Stimulated activated naive B cell treated with anti-CD40 and anti-IgM and Interleukin-4, amounts not matched to agents 10 μg/mL and 1 μg/mL and 100 μg/mL, for 72 hours (primary cell): ENCODE measurements around the gene ATP8B1.

Experiments
- ATAC-seq, 2 donors: fragments of 150-1000 bp; cut with Tn5 transposase; replicated peaks; 2 replicates each; pipeline ENCODE4 v1.10.0; 2021; ENCODE audit warnings: moderate library complexity in 1 of 2
- DNase-seq: peaks from one replicate; pipeline ENCODE4 v3.0.0; 2021
- H3K27ac Mint-ChIP-seq: one replicate; pipeline ENCODE4 v1.8.0; 2022; ENCODE audit warnings: mild to moderate bottlenecking, mixed read lengths
- H3K27me3 Mint-ChIP-seq, 2 donors: one replicate each; pipeline ENCODE4 v1.8.0; 2022; ENCODE audit warnings: mixed read lengths in 2 of 2
- H3K36me3 Mint-ChIP-seq, 2 donors: one replicate each; pipeline ENCODE4 v1.8.0; 2022; ENCODE audit warnings: mixed read lengths in 2 of 2, mild to moderate bottlenecking in 1 of 2
- H3K4me1 Mint-ChIP-seq, 2 donors: one replicate each; pipeline ENCODE4 v1.8.0; 2022; ENCODE audit warnings: mixed read lengths in 2 of 2, mild to moderate bottlenecking in 1 of 2
- H3K4me3 Mint-ChIP-seq, 2 donors: one replicate each; pipeline ENCODE4 v1.8.0; 2022; ENCODE audit warnings: mild to moderate bottlenecking in 2 of 2, mixed read lengths in 2 of 2, moderate library complexity in 1 of 2
- H3K9me3 Mint-ChIP-seq, 2 donors: one replicate each; pipeline ENCODE4 v1.8.0; 2022; ENCODE audit warnings: mixed read lengths in 2 of 2, mild to moderate bottlenecking in 1 of 2

ATP8B1 gene

GRCh38 chr18:57696271-57696670, 106.8 kb downstream of the ATP8B1 start:
- H3K4me1 Mint-ChIP-seq, result peaks cover 20 to 32% of the 10 kb centered on the region in 2 donors
- ATAC-seq (no peak), DNase-seq (no peak)
- H3K27me3 Mint-ChIP-seq, result no peaks in the 10 kb centered on the region
- no peak overlapping the region for H3K27ac Mint-ChIP-seq
- no peaks in the 10 kb centered on the region for H3K9me3 Mint-ChIP-seq
- H3K4me3 Mint-ChIP-seq, result no peak overlapping the region
- peaks cover 6 to 8% of the 10 kb centered on the region in 2 donors for H3K36me3 Mint-ChIP-seq

- Mint-ChIP-seq H3K9me3 (no peaks in the 10 kb centered on the region), H3K27me3 (no peaks in the 10 kb centered on the region), H3K36me3 (peaks cover 9 to 23% of the 10 kb centered on the region in 2 donors), H3K4me1 (peaks cover 35 to 60% of the 10 kb centered on the region in 2 donors), H3K4me3 (no peak overlapping the region), H3K27ac (no peak overlapping the region)
- no peak for ATAC-seq
- no peak for DNase-seq
These were observed 111.8 kb downstream of the ATP8B1 start for GRCh38 chr18:57691363-57691762.

GRCh38 chr18:57687970-57688369, 115.1 kb downstream of the ATP8B1 start:
- DNase-seq (no peak), ATAC-seq (no peak)
- Mint-ChIP-seq H3K36me3 (peaks cover 7 to 23% of the 10 kb centered on the region in 2 donors), H3K4me3 (no peak overlapping the region), H3K9me3 (no peaks in the 10 kb centered on the region), H3K27ac (peak overlapping the region; percentile 26), H3K4me1 (peaks cover 40 to 74% of the 10 kb centered on the region in 2 donors), H3K27me3 (no peaks in the 10 kb centered on the region)

GRCh38 chr18:57683470-57683869, 119.6 kb downstream of the ATP8B1 start:
- Mint-ChIP-seq H3K27me3 (no peaks in the 10 kb centered on the region), H3K36me3 (peaks cover 10 to 13% of the 10 kb centered on the region in 2 donors), H3K4me3 (no peak overlapping the region), H3K4me1 (peaks cover 35 to 73% of the 10 kb centered on the region in 2 donors), H3K9me3 (peaks cover 0 to 1% of the 10 kb centered on the region in 2 donors), H3K27ac (no peak overlapping the region)
- DNase-seq, result no peak
- no peak for ATAC-seq

- Mint-ChIP-seq H3K27ac (no peak overlapping the region), H3K36me3 (peaks cover 17 to 31% of the 10 kb centered on the region in 2 donors), H3K4me3 (no peak overlapping the region), H3K4me1 (peaks cover 17 to 43% of the 10 kb centered on the region in 2 donors), H3K27me3 (no peaks in the 10 kb centered on the region), H3K9me3 (peaks cover 0 to 1% of the 10 kb centered on the region in 2 donors)
- no peak for DNase-seq
- ATAC-seq, result no peak
These were observed 125.6 kb downstream of the ATP8B1 start for GRCh38 chr18:57677262-57678211.

GRCh38 chr18:57674891-57675290, 128.2 kb downstream of the ATP8B1 start:
- Mint-ChIP-seq H3K4me1 (peaks cover 10 to 25% of the 10 kb centered on the region in 2 donors), H3K9me3 (peaks cover 0 to 2% of the 10 kb centered on the region in 2 donors), H3K4me3 (no peak overlapping the region), H3K27me3 (no peaks in the 10 kb centered on the region), H3K27ac (no peak overlapping the region), H3K36me3 (peaks cover 17 to 40% of the 10 kb centered on the region in 2 donors)
- ATAC-seq, result no peak
- DNase-seq, result no peak

- ATAC-seq (no peak), DNase-seq (no peak)
- H3K27ac Mint-ChIP-seq, result no peak overlapping the region
- H3K9me3 Mint-ChIP-seq, result peaks cover 0 to 2% of the 10 kb centered on the region in 2 donors
- no peak overlapping the region for H3K4me3 Mint-ChIP-seq
- no peaks in the 10 kb centered on the region for H3K27me3 Mint-ChIP-seq
- peaks cover 25 to 38% of the 10 kb centered on the region in 2 donors for H3K4me1 Mint-ChIP-seq
- peaks cover 14 to 29% of the 10 kb centered on the region in 2 donors for H3K36me3 Mint-ChIP-seq
These were observed 133.1 kb downstream of the ATP8B1 start for GRCh38 chr18:57670046-57670445.

GRCh38 chr18:57668021-57668420, 135.1 kb downstream of the ATP8B1 start:
- H3K4me1 Mint-ChIP-seq, result peaks cover 29 to 54% of the 10 kb centered on the region in 2 donors

GRCh38 chr18:57666818-57667497, 136.2 kb downstream of the ATP8B1 start:
- no peaks in the 10 kb centered on the region for H3K27me3 Mint-ChIP-seq
- no peak for DNase-seq
- peak overlapping the region; percentile 51 for H3K27ac Mint-ChIP-seq

More at GRCh38 chr18:57668021-57668420, 135.1 kb downstream of the ATP8B1 start:
- no peak overlapping the region for H3K27ac Mint-ChIP-seq
- H3K36me3 Mint-ChIP-seq, result peaks cover 9 to 22% of the 10 kb centered on the region in 2 donors
- no peak for DNase-seq
- H3K9me3 Mint-ChIP-seq, result peaks cover 0 to 2% of the 10 kb centered on the region in 2 donors
- ATAC-seq, result no peak
- peak overlapping the region in 1 of 2 donors; percentile 8 for H3K4me3 Mint-ChIP-seq
- no peaks in the 10 kb centered on the region for H3K27me3 Mint-ChIP-seq

GRCh38 chr18:57664568-57665165, 138.4 kb downstream of the ATP8B1 start:
- no peaks in the 10 kb centered on the region for H3K27me3 Mint-ChIP-seq
- H3K27ac Mint-ChIP-seq, result no peak overlapping the region
- no peak overlapping the region for H3K4me3 Mint-ChIP-seq
- H3K4me1 Mint-ChIP-seq, result peaks cover 37 to 68% of the 10 kb centered on the region in 2 donors
- ATAC-seq, result no peak
- H3K9me3 Mint-ChIP-seq, result peaks cover 0 to 3% of the 10 kb centered on the region in 2 donors
- H3K36me3 Mint-ChIP-seq, result peaks cover 9 to 11% of the 10 kb centered on the region in 2 donors
- no peak for DNase-seq

More at GRCh38 chr18:57666818-57667497, 136.2 kb downstream of the ATP8B1 start:
- Mint-ChIP-seq H3K36me3 (peaks cover 5 to 16% of the 10 kb centered on the region in 2 donors), H3K4me3 (no peak overlapping the region), H3K4me1 (peaks cover 32 to 59% of the 10 kb centered on the region in 2 donors), H3K9me3 (no peaks in the 10 kb centered on the region)
- ATAC-seq, result no peak

GRCh38 chr18:57660961-57661360, 142.2 kb downstream of the ATP8B1 start:
- ATAC-seq (no peak), DNase-seq (no peak)
- Mint-ChIP-seq H3K36me3 (peaks cover 13 to 15% of the 10 kb centered on the region in 2 donors), H3K4me3 (no peak overlapping the region), H3K27me3 (no peaks in the 10 kb centered on the region), H3K9me3 (peaks cover 0 to 3% of the 10 kb centered on the region in 2 donors), H3K27ac (peak overlapping the region; percentile 80), H3K4me1 (peaks cover 26 to 49% of the 10 kb centered on the region in 2 donors)

- ATAC-seq, result no peak
- Mint-ChIP-seq H3K9me3 (peaks cover 8% of the 10 kb centered on the region in 2 donors), H3K27ac (peak overlapping the region; percentile 70), H3K4me3 (no peak overlapping the region), H3K36me3 (peaks cover 26 to 29% of the 10 kb centered on the region in 2 donors), H3K27me3 (no peaks in the 10 kb centered on the region), H3K4me1 (peaks cover 23 to 36% of the 10 kb centered on the region in 2 donors)
- DNase-seq, result no peak
These were observed 143.5 kb downstream of the ATP8B1 start for GRCh38 chr18:57659460-57660102.

- DNase-seq (no peak), ATAC-seq (no peak)
- Mint-ChIP-seq H3K36me3 (peaks cover 33 to 44% of the 10 kb centered on the region in 2 donors), H3K9me3 (peaks cover 8% of the 10 kb centered on the region in 2 donors), H3K4me1 (peaks cover 18 to 28% of the 10 kb centered on the region in 2 donors), H3K4me3 (no peak overlapping the region), H3K27me3 (no peaks in the 10 kb centered on the region), H3K27ac (peak overlapping the region; percentile 62)
These were observed 145.6 kb downstream of the ATP8B1 start for GRCh38 chr18:57657542-57657941.
